ENCODE results near the gene PDCD2L.

The PDCD2L gene

GRCh38 chr19:34471906-34472700 is 67.9 kb downstream of the PDCD2L start:
- Histone ChIP-seq H2AFZ (ENCODE audit: low read length) (no peak overlapping the region), H3F3A (ENCODE audit: insufficient read depth, low read length) (no peaks in the 10 kb centered on the region), H3K4me3 (ENCODE audit: low read depth, low read length, poor library complexity, severe bottlenecking) (no peak overlapping the region), H3K4me1 (ENCODE audit: insufficient read depth, low read length, severe bottlenecking) (no peaks in the 10 kb centered on the region), H3K9ac (ENCODE audit: low read length) (no peak overlapping the region), H3K4me2 (ENCODE audit: low read length) (no peak overlapping the region), H3K9me2 (ENCODE audit: low read depth, low read length) (no peaks in the 10 kb centered on the region), H3K79me2 (ENCODE audit: insufficient read depth, low read length) (no peaks in the 10 kb centered on the region), H3K9me3 (ENCODE audit: low read length) (no peaks in the 10 kb centered on the region), H3K36me3 (ENCODE audit: insufficient read depth, low read length) (peaks cover 71% of the 10 kb centered on the region), H3K27ac (ENCODE audit: low read depth, low read length, poor library complexity, severe bottlenecking) (no peak overlapping the region), H3K27me3 (ENCODE audit: insufficient read depth, low read length) (no peaks in the 10 kb centered on the region), H4K20me1 (ENCODE audit: insufficient read depth, low read length) (no peaks in the 10 kb centered on the region)
- no peak for TF ChIP-seq EZH2 (IDR thresholded peaks at IDR 0.05; ENCODE audit: borderline replicate concordance, low read length)
- TF ChIP-seq CTCF (IDR thresholded peaks at IDR 0.05; ENCODE audit: low read length): no peak

GRCh38 chr19:34474233-34474989 is 70.2 kb downstream of the PDCD2L start:
- no peak overlapping the region for H2AFZ ChIP-seq (ENCODE audit: low read length)
- peaks cover 48% of the 10 kb centered on the region for H3K36me3 ChIP-seq (ENCODE audit: insufficient read depth, low read length)
- no peaks in the 10 kb centered on the region for H3K4me1 ChIP-seq (ENCODE audit: insufficient read depth, low read length, severe bottlenecking)
- no peak overlapping the region for H3K9ac ChIP-seq (ENCODE audit: low read length)
- no peaks in the 10 kb centered on the region for H3K9me2 ChIP-seq (ENCODE audit: low read depth, low read length)
- no peak overlapping the region for H3K4me3 ChIP-seq (ENCODE audit: low read depth, low read length, poor library complexity, severe bottlenecking)
- TF ChIP-seq CTCF (IDR thresholded peaks at IDR 0.05; ENCODE audit: low read length) (no peak), EZH2 (IDR thresholded peaks at IDR 0.05; ENCODE audit: borderline replicate concordance, low read length) (no peak)
- no peaks in the 10 kb centered on the region for H3K79me2 ChIP-seq (ENCODE audit: insufficient read depth, low read length)
- no peaks in the 10 kb centered on the region for H3F3A ChIP-seq (ENCODE audit: insufficient read depth, low read length)
- no peaks in the 10 kb centered on the region for H3K27me3 ChIP-seq (ENCODE audit: insufficient read depth, low read length)
- H3K27ac ChIP-seq (ENCODE audit: low read depth, low read length, poor library complexity, severe bottlenecking): no peak overlapping the region
- no peaks in the 10 kb centered on the region for H4K20me1 ChIP-seq (ENCODE audit: insufficient read depth, low read length)
- H3K9me3 ChIP-seq (ENCODE audit: low read length): no peaks in the 10 kb centered on the region
- no peak overlapping the region for H3K4me2 ChIP-seq (ENCODE audit: low read length)

- no peaks in the 10 kb centered on the region for H4K20me1 ChIP-seq (ENCODE audit: insufficient read depth, low read length)
These were observed 71.1 kb downstream of the PDCD2L start for GRCh38 chr19:34475026-34475974.

More at GRCh38 chr19:34475026-34475974, 71.1 kb downstream of the PDCD2L start:
- H3K79me2 ChIP-seq (ENCODE audit: insufficient read depth, low read length): no peaks in the 10 kb centered on the region
- H3K9ac ChIP-seq (ENCODE audit: low read length): no peak overlapping the region
- no peaks in the 10 kb centered on the region for H3K9me2 ChIP-seq (ENCODE audit: low read depth, low read length)
- H3K9me3 ChIP-seq (ENCODE audit: low read length): no peaks in the 10 kb centered on the region
- no peaks in the 10 kb centered on the region for H3K4me1 ChIP-seq (ENCODE audit: insufficient read depth, low read length, severe bottlenecking)
- H3F3A ChIP-seq (ENCODE audit: insufficient read depth, low read length): no peaks in the 10 kb centered on the region
- H2AFZ ChIP-seq (ENCODE audit: low read length): no peak overlapping the region
- peaks cover 39% of the 10 kb centered on the region for H3K36me3 ChIP-seq (ENCODE audit: insufficient read depth, low read length)
- no peak for TF ChIP-seq CTCF (IDR thresholded peaks at IDR 0.05; ENCODE audit: low read length)
- no peak for TF ChIP-seq EZH2 (IDR thresholded peaks at IDR 0.05; ENCODE audit: borderline replicate concordance, low read length)
- no peaks in the 10 kb centered on the region for H3K27me3 ChIP-seq (ENCODE audit: insufficient read depth, low read length)
- no peak overlapping the region for H3K4me2 ChIP-seq (ENCODE audit: low read length)
- no peak overlapping the region for H3K27ac ChIP-seq (ENCODE audit: low read depth, low read length, poor library complexity, severe bottlenecking)
- H3K4me3 ChIP-seq (ENCODE audit: low read depth, low read length, poor library complexity, severe bottlenecking): no peak overlapping the region
